PC-9 (cell line): ENCODE results near the gene PHACTR3.

Source experiments
- CTCF ChIP-seq: fragments of 200-600 bp; sonication (generic); conservative IDR thresholded peaks from 2 replicates; pipeline ENCODE4 v1.6.1; 2017; ENCODE audit warnings: mixed run types, antibody characterized with exemption, mild to moderate bottlenecking, moderate library complexity
- EZH2 ChIP-seq: fragments of 200-600 bp; sonication (generic); IDR thresholded peaks from 2 replicates; pipeline ENCODE4 v1.8.0; 2017; ENCODE audit warnings: antibody characterized with exemption, low read depth

GRCh38 chr20:59680852-59681251 lies 76.5 kb downstream of the PHACTR3 start:
- TF ChIP-seq CTCF (no peak), EZH2 (no peak)
